ENCODE results near the gene CST2.
"Not testable (repeated sequence)": the region's sequence is repeated elsewhere in the genome, so short reads cannot be mapped to it uniquely, and the experiment has no call there.

Gene CST2

GRCh38 chr20:23826541-23827021, at the start of gene CST2:
TSS of gene CST2 (minus strand) at chr20:23826729. CDS start at chr20:23826660, 69 bp downstream.
- Mint-ChIP-seq H3K4me3 (no peak within 1 kb of the TSS), H3K9me3 (no peaks in the 10 kb centered on the region), H3K4me1 (no peaks in the 10 kb centered on the region), H3K27me3 (no peaks in the 10 kb centered on the region), H3K27ac (peak within 1 kb of the TSS; percentile 14 to 61)
- DNase-seq (no peak), ATAC-seq (no peak)

- peaks cover 9% of the 10 kb centered on the region for H3K27me3 Mint-ChIP-seq
Observed at GRCh38 chr20:23875606-23876237, 49.2 kb upstream of the CST2 start.

GRCh38 chr20:23874747-23875146, 48.2 kb upstream of the CST2 start:
- Mint-ChIP-seq H3K4me1 (peaks cover 48% of the 10 kb centered on the region), H3K9me3 (no peaks in the 10 kb centered on the region), H3K27ac (peak overlapping the region; percentile 29 to 72), H3K27me3 (peaks cover 19% of the 10 kb centered on the region), H3K4me3 (peak overlapping the region; percentile 9 to 46)
- no peak for ATAC-seq
- DNase-seq: no peak

More at GRCh38 chr20:23875606-23876237, 49.2 kb upstream of the CST2 start:
- peaks cover 38% of the 10 kb centered on the region for H3K4me1 Mint-ChIP-seq
- H3K9me3 Mint-ChIP-seq: no peaks in the 10 kb centered on the region
- no peak overlapping the region for H3K4me3 Mint-ChIP-seq
- no peak overlapping the region for H3K27ac Mint-ChIP-seq
- ATAC-seq (no peak), DNase-seq (no peak)

DNA sequence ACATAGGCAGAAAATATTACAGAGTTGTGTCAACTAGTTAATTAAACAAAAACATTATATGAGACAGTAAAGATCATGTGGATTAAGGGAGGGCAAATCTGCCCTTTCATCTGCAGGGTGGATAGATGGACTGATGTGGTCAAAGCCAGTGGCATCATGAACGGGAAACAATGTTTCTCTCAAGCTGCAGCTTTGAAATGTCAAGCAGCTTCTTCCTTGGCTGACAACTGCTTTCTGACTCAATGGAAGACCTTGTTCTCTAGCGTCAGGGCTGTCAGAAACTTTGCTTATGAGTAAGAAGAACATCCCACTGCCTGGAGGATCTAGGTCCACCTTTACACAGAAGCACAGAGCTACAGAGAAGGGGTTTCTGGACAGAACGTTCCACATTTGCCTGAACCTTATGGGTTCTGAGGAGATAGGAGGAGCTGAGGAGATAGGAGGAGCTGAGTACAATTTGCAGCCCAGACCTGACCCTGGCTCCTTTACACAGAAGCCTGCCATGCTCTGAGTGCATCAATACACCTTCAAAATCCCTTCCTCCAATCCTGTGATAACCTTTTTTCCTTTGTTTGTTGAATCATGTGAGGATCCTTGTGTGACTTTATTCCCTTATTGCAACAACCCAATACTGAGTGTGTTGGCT, 47.0 kb upstream of the CST2 start:
- peaks cover 31% of the 10 kb centered on the region for H3K27me3 Mint-ChIP-seq
- ATAC-seq: peak; percentile 64
- H3K4me3 Mint-ChIP-seq: peak overlapping the region in 1 of 2 donors; percentile 32
- no peaks in the 10 kb centered on the region for H3K9me3 Mint-ChIP-seq
- peaks cover 51% of the 10 kb centered on the region for H3K4me1 Mint-ChIP-seq
- peak; percentile 10 to 30 for DNase-seq
- peak overlapping the region in 1 of 2 donors; percentile 14 for H3K27ac Mint-ChIP-seq

GRCh38 chr20:23872065-23872464, 45.5 kb upstream of the CST2 start:
- no peak overlapping the region for H3K4me3 Mint-ChIP-seq
- H3K27ac Mint-ChIP-seq: no peak overlapping the region
- no peaks in the 10 kb centered on the region for H3K9me3 Mint-ChIP-seq
- H3K27me3 Mint-ChIP-seq: peaks cover 46% of the 10 kb centered on the region
- ATAC-seq (no peak), DNase-seq (no peak)
- H3K4me1 Mint-ChIP-seq: peaks cover 51% of the 10 kb centered on the region

GRCh38 chr20:23870461-23870860, 43.9 kb upstream of the CST2 start:
- ATAC-seq (no peak), DNase-seq (no peak)
- Mint-ChIP-seq H3K4me3 (no peak overlapping the region), H3K4me1 (peaks cover 46% of the 10 kb centered on the region), H3K27ac (peak overlapping the region; percentile 58 to 79), H3K27me3 (peaks cover 50% of the 10 kb centered on the region), H3K9me3 (no peaks in the 10 kb centered on the region)

GRCh38 chr20:23869520-23869919, 43.0 kb upstream of the CST2 start:
- peaks cover 36% of the 10 kb centered on the region for H3K4me1 Mint-ChIP-seq
- DNase-seq (no peak), ATAC-seq (no peak)
- no peak overlapping the region for H3K4me3 Mint-ChIP-seq
- H3K27me3 Mint-ChIP-seq: peaks cover 50% of the 10 kb centered on the region
- peak overlapping the region in 1 of 2 donors; percentile 58 for H3K27ac Mint-ChIP-seq
- no peaks in the 10 kb centered on the region for H3K9me3 Mint-ChIP-seq

DNA sequence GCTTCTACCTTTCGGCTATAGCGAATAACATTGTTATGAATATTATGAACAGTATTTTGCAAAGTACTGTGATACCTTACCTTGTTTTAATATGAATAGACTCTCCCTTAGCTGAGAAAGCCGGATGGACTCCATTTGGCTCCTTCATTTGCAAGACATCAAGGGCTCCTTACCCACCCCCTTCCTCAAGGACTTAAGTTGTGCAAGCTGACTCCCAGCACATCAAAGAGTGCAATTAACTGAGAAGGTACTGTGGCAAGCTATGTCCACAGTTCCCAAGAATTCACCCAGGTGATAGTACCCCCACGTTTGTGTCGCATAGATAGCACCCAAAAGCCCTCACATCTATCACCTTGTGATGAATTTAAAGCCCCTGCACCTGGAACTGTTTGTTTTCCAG, 41.8 kb upstream of the CST2 start:
- Mint-ChIP-seq H3K4me3 (no peak overlapping the region), H3K27ac (no peak overlapping the region), H3K4me1 (peaks cover 24% of the 10 kb centered on the region), H3K27me3 (peaks cover 50% of the 10 kb centered on the region), H3K9me3 (no peaks in the 10 kb centered on the region)
- DNase-seq (no peak), ATAC-seq (no peak)

GRCh38 chr20:23867152-23867776, 40.7 kb upstream of the CST2 start:
- H3K4me3 Mint-ChIP-seq: no peak overlapping the region
- no peak overlapping the region for H3K27ac Mint-ChIP-seq
- ATAC-seq: no peak
- H3K27me3 Mint-ChIP-seq: peaks cover 50% of the 10 kb centered on the region
- H3K9me3 Mint-ChIP-seq: no peaks in the 10 kb centered on the region
- peaks cover 15% of the 10 kb centered on the region for H3K4me1 Mint-ChIP-seq
- DNase-seq: no peak

GRCh38 chr20:23860771-23861170, 34.2 kb upstream of the CST2 start:
- not testable (repeated sequence) for H3K27me3 Mint-ChIP-seq, ATAC-seq, H3K4me1 Mint-ChIP-seq, H3K27ac Mint-ChIP-seq, DNase-seq, H3K4me3 Mint-ChIP-seq, H3K9me3 Mint-ChIP-seq

DNA sequence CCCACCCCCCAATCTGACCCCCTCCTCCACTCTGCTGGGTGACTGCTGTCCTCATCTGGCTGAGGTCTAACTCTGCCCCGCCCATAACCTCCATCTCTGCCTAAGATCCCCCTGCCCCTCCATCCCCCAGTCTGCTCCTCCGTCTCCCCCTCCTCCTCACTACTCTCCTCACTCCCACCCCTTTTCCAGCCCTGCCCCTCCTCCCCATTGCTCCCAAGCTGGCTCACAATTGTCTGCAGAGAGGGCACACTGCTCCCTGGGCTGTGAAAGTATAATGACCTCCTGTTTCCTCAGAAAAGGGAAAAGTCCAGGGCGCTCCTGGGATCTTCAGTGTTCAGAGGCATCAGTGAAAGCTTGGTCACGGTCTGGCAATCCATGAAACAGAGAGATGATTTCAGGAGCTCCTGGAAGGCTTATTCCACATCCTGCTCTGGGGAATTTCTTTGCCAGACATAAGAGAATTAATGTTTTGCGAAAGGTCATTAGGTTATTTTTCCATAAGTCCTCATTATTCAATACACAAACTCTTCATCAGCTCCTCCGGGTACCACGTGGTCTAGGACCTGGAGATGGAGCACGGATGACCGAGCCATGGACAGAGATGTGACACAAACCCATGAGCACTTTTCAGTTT, 31.6 kb upstream of the CST2 start:
- DNase-seq: no peak
- no peak for ATAC-seq
- H3K27me3 Mint-ChIP-seq: peaks cover 7% of the 10 kb centered on the region
- no peaks in the 10 kb centered on the region for H3K9me3 Mint-ChIP-seq
- H3K27ac Mint-ChIP-seq: no peak overlapping the region
- H3K4me1 Mint-ChIP-seq: no peaks in the 10 kb centered on the region
- H3K4me3 Mint-ChIP-seq: no peak overlapping the region

GRCh38 chr20:23856736-23857135, 30.2 kb upstream of the CST2 start:
- no peak overlapping the region for H3K4me3 Mint-ChIP-seq
- no peaks in the 10 kb centered on the region for H3K9me3 Mint-ChIP-seq
- peaks cover 2% of the 10 kb centered on the region for H3K27me3 Mint-ChIP-seq
- ATAC-seq: no peak
- no peaks in the 10 kb centered on the region for H3K4me1 Mint-ChIP-seq
- H3K27ac Mint-ChIP-seq: peak overlapping the region in 1 of 2 donors; percentile 4
- DNase-seq: no peak

- H3K27ac Mint-ChIP-seq: no peak overlapping the region
- H3K9me3 Mint-ChIP-seq: no peaks in the 10 kb centered on the region
- H3K4me1 Mint-ChIP-seq: no peaks in the 10 kb centered on the region
- H3K27me3 Mint-ChIP-seq: no peaks in the 10 kb centered on the region
- H3K4me3 Mint-ChIP-seq: no peak overlapping the region
- ATAC-seq: no peak
- no peak for DNase-seq
Observed at GRCh38 chr20:23856226-23856625, 29.7 kb upstream of the CST2 start.

GRCh38 chr20:23841693-23842092, 15.2 kb upstream of the CST2 start:
- no peaks in the 10 kb centered on the region for H3K9me3 Mint-ChIP-seq
- peaks cover 23% of the 10 kb centered on the region for H3K27me3 Mint-ChIP-seq
- DNase-seq: no peak
- H3K27ac Mint-ChIP-seq: no peak overlapping the region
- H3K4me3 Mint-ChIP-seq: no peak overlapping the region
- ATAC-seq: no peak
- no peaks in the 10 kb centered on the region for H3K4me1 Mint-ChIP-seq

GRCh38 chr20:23835716-23836115, 9.2 kb upstream of the CST2 start:
- Mint-ChIP-seq H3K27ac (no peak overlapping the region), H3K4me1 (no peaks in the 10 kb centered on the region), H3K27me3 (peaks cover 31% of the 10 kb centered on the region), H3K4me3 (no peak overlapping the region), H3K9me3 (peaks cover 0 to 5% of the 10 kb centered on the region in 2 donors)
- ATAC-seq (no peak), DNase-seq (no peak)

All from stimulated activated naive CD8-positive, alpha-beta T cell treated with anti-CD3 and anti-CD28 coated beads, Interleukin-15, amount 100 ng/mL, for 72 hours (primary cell).